Progenitor cell of endocrine pancreas (in vitro differentiated cells): Measurements from ENCODE around the gene AMMECR1. TPM values are rescaled to one million over a fixed set of nuclear protein-coding genes. Genes with fewer than 3 reads are reported as not detected.
A peak's percentile ranks its signal among the peaks of the same experiment; 100 is the strongest.

Experiments
- DNase-seq: peaks from one replicate; pipeline ENCODE4 v3.0.0; 2021; ENCODE audit warnings: low spot score; ENCODE audit not compliant: unreplicated experiment
- H3K27ac Mint-ChIP-seq: 2 replicates; pipeline ENCODE4 v1.8.0; 2021; ENCODE audit warnings: mild to moderate bottlenecking, moderate library complexity, mixed read lengths
- H3K27me3 Mint-ChIP-seq: 2 replicates; pipeline ENCODE4 v1.8.0; 2021; ENCODE audit warnings: mixed read lengths
- H3K36me3 Mint-ChIP-seq: 2 replicates; pipeline ENCODE4 v1.8.0; 2022; ENCODE audit warnings: mixed read lengths; ENCODE audit not compliant: insufficient read depth
- H3K4me1 Mint-ChIP-seq: 2 replicates; pipeline ENCODE4 v1.8.0; 2021; ENCODE audit warnings: low read depth, mixed read lengths
- H3K4me3 Mint-ChIP-seq: 2 replicates; pipeline ENCODE4 v1.8.0; 2021; ENCODE audit warnings: low read depth, mild to moderate bottlenecking, moderate library complexity, mixed read lengths
- H3K9me3 Mint-ChIP-seq: 2 replicates; pipeline ENCODE4 v1.8.0; 2021; ENCODE audit warnings: low read depth, mixed read lengths
- total RNA-seq: library from RNA; stranded (reverse); gene quantifications from 2 replicates; pipeline ENCODE4 v1.2.1, GENCODE V29; 2021
- TF ChIP-seq, protein P1 (sequence below): fragments of 200-600 bp; sonication (generic); IDR thresholded peaks from one replicate; pipeline ENCODE4 v1.5.0; 2021; ENCODE audit warnings: antibody characterized with exemption, mild to moderate bottlenecking; ENCODE audit not compliant: unreplicated experiment

The AMMECR1 gene
- total RNA-seq, 1 donor from 2014 or later = 27.8 TPM

DNA sequence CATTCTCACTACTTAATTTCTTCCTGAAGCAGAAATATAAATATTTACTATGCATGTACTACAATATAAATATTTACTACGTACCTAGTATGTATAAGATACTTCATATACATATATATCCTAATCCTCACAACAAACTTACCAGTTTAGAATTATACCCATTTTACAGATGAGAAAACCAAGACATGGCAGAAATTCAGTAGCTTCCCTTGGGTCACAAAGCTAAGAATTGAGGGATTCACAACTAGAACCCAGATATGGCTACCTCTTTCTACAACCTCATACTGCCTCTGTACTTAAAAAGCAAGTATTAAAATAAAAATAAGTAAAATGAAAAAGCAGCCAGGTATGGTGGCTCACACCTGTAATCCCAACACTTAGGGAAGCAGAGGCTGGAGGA, 65.9 kb downstream of the AMMECR1 start:
- H3K4me3 Mint-ChIP-seq = no peak overlapping the region
- TF ChIP-seq, protein P1, sequence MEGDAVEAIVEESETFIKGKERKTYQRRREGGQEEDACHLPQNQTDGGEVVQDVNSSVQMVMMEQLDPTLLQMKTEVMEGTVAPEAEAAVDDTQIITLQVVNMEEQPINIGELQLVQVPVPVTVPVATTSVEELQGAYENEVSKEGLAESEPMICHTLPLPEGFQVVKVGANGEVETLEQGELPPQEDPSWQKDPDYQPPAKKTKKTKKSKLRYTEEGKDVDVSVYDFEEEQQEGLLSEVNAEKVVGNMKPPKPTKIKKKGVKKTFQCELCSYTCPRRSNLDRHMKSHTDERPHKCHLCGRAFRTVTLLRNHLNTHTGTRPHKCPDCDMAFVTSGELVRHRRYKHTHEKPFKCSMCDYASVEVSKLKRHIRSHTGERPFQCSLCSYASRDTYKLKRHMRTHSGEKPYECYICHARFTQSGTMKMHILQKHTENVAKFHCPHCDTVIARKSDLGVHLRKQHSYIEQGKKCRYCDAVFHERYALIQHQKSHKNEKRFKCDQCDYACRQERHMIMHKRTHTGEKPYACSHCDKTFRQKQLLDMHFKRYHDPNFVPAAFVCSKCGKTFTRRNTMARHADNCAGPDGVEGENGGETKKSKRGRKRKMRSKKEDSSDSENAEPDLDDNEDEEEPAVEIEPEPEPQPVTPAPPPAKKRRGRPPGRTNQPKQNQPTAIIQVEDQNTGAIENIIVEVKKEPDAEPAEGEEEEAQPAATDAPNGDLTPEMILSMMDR = no peak
- no peaks in the 10 kb centered on the region for H3K9me3 Mint-ChIP-seq
- no peak for DNase-seq
- H3K4me1 Mint-ChIP-seq = peaks cover 4% of the 10 kb centered on the region
- H3K27me3 Mint-ChIP-seq = no peaks in the 10 kb centered on the region
- H3K36me3 Mint-ChIP-seq = no peaks in the 10 kb centered on the region
- no peak overlapping the region for H3K27ac Mint-ChIP-seq

DNA sequence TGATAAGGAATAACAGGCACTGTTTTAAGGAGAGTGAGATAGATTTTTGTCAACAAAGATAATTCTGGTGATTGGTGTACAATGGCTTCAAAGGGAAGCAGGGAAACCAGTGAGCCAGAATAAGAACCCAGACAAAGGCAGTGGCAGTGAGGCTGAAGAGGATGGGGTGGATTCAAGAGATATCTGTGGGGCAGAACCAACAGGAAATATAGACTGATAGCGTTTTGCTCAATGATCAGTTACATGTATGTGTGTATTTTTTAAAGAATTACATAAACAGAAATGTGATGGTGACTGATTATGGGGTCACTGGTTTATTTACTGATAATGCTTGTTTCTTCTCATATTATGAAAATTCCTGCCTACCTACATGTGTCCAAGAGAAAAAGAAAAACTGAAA, 66.4 kb downstream of the AMMECR1 start:
- no peak overlapping the region for H3K4me3 Mint-ChIP-seq
- H3K9me3 Mint-ChIP-seq = no peaks in the 10 kb centered on the region
- TF ChIP-seq, protein P1 = no peak
- peak overlapping the region; percentile 22 for H3K27ac Mint-ChIP-seq
- DNase-seq = no peak
- no peaks in the 10 kb centered on the region for H3K36me3 Mint-ChIP-seq
- H3K4me1 Mint-ChIP-seq = peaks cover 4% of the 10 kb centered on the region
- H3K27me3 Mint-ChIP-seq = no peaks in the 10 kb centered on the region

DNA sequence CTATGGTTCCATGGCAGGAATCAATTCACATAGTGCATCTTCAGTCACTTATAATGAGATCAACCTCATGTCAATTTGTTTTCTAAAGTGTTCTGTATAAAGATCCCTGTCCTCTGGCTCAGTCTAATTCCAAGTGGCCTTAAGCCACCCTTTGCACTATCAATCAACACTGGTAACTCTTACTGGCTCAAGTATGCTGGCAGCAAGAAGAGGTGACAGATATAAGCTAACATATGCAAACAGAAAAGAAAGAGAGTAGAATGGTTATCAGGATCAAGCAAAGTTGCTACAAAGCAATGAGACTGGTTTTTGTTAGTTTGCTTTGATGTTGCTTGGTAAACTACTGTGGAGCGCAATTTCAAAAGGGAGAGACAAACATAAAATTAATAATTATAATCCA, 67.0 kb downstream of the AMMECR1 start:
- peaks cover 4% of the 10 kb centered on the region for H3K4me1 Mint-ChIP-seq
- H3K4me3 Mint-ChIP-seq = no peak overlapping the region
- TF ChIP-seq, protein P1 = no peak
- no peaks in the 10 kb centered on the region for H3K27me3 Mint-ChIP-seq
- DNase-seq = no peak
- no peak overlapping the region for H3K27ac Mint-ChIP-seq
- no peaks in the 10 kb centered on the region for H3K36me3 Mint-ChIP-seq
- H3K9me3 Mint-ChIP-seq = no peaks in the 10 kb centered on the region

DNA sequence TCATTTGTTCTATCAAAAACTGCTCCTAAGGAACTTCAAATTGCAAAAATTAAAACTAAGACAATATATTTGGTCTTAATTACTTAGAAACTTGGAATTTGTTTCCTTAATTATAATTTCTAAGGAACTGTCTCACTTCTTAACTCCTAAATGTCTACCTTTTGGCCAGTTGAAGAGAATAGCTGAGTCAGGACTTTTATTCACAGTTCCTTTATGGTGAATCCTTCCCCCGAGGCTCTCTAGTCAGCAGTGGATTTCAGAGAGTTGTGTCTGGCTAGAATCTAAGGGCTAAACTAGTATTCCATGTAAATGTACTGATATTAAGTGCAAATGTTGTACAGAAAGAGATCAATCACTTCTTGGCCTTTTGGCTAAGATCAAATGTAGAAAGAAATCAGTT, 69.3 kb downstream of the AMMECR1 start:
- H3K27ac Mint-ChIP-seq = no peak overlapping the region
- no peaks in the 10 kb centered on the region for H3K27me3 Mint-ChIP-seq
- H3K4me1 Mint-ChIP-seq = peaks cover 4% of the 10 kb centered on the region
- DNase-seq = no peak
- no peak overlapping the region for H3K4me3 Mint-ChIP-seq
- H3K9me3 Mint-ChIP-seq = no peaks in the 10 kb centered on the region
- TF ChIP-seq, protein P1 = no peak
- H3K36me3 Mint-ChIP-seq = no peaks in the 10 kb centered on the region

DNA sequence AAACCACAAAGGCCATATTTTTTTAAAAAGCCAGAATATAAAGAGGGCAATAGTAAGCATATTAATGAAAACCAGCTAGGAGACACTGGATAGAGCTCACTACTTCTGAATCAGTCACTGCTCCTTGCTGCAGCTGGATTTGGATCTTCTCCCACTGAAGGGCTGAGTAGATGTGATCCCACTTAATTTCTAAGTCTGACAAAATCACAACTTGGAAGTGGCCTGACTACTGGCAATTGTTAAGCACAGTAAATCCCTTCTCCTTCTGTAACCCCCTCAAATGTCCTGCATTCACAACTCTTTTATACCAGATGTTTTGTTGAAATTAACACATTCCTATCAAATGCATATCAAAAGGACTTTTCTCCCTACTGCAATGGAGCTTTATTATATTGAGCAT, 72.9 kb downstream of the AMMECR1 start:
- Mint-ChIP-seq H3K27ac (no peak overlapping the region), H3K4me1 (peaks cover 2% of the 10 kb centered on the region), H3K27me3 (no peaks in the 10 kb centered on the region), H3K36me3 (peaks cover 5% of the 10 kb centered on the region), H3K4me3 (no peak overlapping the region), H3K9me3 (peaks cover 13% of the 10 kb centered on the region)
- TF ChIP-seq, protein P1 = no peak
- DNase-seq = no peak

DNA sequence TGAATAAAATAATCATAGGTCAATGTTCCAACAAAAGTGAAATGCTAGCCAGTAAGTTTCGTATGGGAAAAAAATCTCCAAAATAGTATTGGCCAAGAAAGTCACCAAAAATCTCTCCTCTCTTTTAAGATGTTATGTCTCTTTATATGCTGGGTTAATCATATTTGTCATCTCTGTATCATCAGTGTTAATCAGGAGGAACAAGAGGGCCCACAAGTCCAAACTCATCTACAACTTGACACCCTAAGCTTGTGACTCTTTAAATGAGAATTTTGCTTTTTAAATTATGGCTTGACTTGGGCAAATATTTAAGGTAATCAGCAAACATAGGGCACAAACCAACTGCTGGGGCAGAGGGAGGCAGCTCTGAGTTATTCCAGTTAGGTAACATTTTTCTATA, 75.5 kb downstream of the AMMECR1 start:
- Mint-ChIP-seq H3K4me3 (no peak overlapping the region), H3K27me3 (no peaks in the 10 kb centered on the region), H3K9me3 (peaks cover 19% of the 10 kb centered on the region), H3K27ac (no peak overlapping the region), H3K36me3 (peaks cover 5% of the 10 kb centered on the region), H3K4me1 (peaks cover 5% of the 10 kb centered on the region)
- DNase-seq = no peak
- TF ChIP-seq, protein P1 = no peak
